HG02642 (cell line): Measurements from ENCODE around the gene LILRA5.
"Not testable (repeated sequence)": the region's sequence is repeated elsewhere in the genome, so short reads cannot be mapped to it uniquely, and the experiment has no call there.

Experiments
- ATAC-seq: cut with Tn5 transposase; IDR thresholded peaks from one replicate; pipeline ENCODE4 v1.9.1; 2021; ENCODE audit warnings: mild to moderate bottlenecking; ENCODE audit not compliant: unreplicated experiment, poor library complexity

The LILRA5 gene

DNA sequence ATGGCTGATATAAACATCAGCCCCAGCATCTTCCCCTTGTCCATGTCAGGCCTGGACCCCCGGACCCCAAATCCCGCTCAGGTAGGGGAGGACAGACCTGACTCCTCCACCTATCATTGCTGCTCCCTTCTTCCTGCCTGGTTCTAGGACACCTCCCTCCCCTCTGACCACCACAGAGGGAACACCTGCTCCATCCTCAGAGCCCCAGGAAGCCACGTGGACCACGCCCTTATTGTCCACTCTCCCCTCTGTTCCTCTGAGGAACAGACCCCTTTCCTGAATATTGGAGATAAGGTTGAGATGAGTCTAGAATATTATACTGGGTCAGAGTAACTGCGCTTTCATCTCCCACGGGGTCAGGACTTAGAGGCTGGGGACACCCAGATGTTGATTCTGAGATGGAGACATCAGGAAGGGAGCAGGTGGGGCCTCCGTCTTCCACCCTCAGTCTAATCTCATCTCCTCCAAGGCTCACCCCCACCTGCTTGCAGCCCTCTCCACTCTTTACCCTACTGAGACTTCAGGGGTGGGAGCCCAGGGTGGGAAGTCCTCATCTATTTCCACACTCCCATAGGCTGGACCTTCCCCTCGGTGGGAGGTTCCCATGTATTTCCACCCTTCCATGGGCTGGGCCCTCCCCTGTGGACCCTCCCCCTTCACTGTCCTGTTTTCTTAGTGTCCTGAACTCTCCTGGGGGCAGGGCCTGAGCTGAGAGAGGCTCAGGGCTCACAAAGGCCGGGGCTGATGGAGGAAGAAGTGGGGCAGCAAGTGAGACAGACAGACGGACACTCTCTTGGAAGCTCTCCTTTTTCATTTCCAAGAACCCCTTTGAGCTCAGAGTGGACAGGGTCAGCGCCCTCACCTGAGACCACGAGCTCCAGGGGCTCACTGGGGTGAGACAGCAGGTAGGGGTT is 23.3 kb upstream of the LILRA5 start:
- no peak for ATAC-seq

- ATAC-seq, result no peak
These were observed 22.2 kb upstream of the LILRA5 start for GRCh38 chr19:54335164-54335563.

DNA sequence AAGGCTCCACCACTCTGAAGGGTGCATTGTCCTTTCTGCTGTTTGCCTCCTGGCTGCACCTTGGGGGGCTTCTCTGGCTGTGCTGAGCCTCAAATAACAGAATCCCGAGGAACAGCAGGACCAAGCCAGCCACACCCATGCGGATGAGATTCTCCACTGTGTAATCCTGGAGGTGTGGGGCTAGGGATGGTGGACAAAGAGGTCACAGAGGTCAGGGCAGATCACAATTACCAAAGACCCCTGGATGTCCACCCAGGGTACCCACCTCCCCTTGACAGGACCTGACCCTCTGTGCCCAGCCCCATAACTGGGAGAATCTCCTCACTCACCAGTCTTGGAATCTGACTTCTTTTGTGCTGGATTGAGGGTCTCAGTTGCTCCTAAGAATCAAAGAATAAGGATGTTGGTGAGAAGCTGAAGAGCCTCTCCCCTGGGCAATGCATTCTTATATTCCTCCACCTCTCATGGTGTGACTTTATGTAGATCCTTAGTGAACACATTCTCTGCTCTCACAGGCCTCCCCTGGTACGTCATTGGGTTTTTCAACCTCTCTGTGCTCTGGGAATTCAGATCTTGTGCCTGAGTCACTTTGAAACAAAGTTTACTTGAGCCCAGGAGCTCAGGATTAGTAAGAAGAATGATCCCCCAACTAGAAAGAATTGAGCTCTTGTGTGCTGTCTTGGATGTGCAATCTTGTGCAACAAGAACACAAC is 20.8 kb upstream of the LILRA5 start:
- ATAC-seq, result no peak

DNA sequence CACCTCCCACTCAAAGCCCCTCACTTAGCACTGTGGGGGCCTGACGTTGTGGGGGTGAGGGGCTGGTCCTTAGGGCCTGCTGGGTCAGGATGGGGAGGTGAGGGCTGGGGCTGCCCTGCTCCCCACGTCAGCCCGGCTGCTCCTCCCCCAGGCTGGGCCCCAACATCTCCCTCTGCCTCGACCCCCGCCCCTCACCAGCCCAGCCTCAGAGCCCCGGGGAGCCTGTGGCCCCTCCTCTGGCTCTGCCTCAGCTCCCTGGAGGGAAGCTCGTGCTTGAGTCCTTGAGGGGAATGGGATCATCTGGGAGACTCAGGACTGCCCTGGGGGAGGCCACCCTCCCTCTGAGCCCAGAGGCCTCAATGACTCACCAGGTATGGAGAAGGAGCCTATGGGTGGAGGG is 19.2 kb upstream of the LILRA5 start:
- ATAC-seq, result no peak

DNA sequence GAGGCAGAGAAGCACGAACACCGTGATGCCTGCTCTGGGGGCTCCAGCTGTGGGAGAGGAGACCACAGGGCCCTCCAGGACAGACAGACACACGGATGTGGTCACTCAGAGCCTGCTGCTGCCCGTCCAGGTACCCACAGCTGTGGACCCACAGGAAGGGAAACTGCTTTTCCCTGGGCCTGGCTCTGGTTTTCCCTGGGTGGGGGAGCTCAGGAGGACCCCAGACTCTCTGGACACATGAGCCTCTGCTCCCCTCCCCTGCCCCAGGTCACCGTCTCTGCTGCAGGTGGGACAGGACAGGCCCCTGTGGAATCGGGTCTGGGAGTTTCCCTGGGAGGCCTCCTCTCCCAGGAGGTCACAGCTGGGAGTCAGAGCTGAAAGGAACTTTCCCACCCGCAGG is 18.7 kb upstream of the LILRA5 start:
- no peak for ATAC-seq

GRCh38 chr19:54329476-54330165 is 16.7 kb upstream of the LILRA5 start:
- ATAC-seq, result no peak

DNA sequence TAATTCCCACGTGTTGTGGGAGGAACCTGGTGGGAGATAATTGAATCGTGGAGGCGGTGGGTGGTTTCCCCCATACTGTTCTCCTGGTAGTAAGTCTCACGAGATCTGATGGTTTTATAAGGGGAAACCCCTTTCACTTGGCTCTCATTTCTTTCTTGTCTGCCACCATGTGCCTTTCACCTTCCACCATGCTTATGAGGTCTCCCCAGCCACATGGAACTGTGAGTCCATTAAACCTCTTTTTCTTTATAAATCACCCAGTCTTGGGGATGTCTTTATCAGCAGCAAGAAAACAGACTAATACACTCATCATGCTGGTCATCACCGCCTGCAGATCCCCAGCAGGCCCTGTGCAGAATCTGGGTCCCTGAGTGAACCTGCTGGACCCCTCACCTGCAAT is 15.8 kb upstream of the LILRA5 start:
- ATAC-seq, result not testable (repeated sequence)

GRCh38 chr19:54325631-54326030 is 12.7 kb upstream of the LILRA5 start:
- no peak for ATAC-seq

DNA sequence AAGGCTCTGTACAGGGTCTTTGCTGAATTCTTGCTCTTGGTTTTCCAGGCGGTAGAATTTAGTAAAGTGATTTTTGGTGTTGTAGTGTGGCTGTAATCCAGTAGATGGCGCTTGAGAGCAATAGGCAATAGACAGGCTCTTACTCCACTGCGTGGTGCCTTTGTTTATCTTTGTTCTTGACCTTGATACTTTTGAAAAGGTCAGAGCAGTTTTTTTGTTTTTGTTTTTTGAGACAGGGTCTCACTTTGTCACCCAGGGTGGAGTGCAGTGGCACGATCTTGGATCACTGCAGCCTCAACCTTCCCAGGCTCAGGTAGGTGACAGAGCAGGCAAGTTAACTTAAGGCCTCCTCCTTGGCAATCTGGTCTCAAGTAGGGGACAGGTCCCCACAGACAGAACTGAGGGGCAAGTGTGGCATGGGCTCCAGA is 12.2 kb upstream of the LILRA5 start:
- no peak for ATAC-seq

DNA sequence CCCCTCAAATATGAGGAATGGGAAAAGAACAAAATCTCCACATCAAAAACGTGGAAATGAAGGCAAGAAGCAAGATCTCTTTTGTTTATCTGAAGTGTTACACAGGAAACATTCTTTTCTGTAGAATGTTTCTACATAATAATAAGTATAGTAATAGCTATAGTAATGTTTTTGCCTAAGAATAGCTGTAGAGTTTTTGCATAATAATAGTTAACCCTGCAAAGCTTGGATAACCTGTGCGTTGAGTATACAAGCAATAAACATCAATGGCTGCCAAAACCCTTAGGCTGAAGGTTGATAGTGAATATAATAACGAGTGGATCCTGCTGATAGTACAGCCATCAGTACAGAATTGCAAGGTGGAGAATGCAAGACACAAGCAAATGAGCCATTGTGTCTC is 11.1 kb upstream of the LILRA5 start:
- no peak for ATAC-seq

DNA sequence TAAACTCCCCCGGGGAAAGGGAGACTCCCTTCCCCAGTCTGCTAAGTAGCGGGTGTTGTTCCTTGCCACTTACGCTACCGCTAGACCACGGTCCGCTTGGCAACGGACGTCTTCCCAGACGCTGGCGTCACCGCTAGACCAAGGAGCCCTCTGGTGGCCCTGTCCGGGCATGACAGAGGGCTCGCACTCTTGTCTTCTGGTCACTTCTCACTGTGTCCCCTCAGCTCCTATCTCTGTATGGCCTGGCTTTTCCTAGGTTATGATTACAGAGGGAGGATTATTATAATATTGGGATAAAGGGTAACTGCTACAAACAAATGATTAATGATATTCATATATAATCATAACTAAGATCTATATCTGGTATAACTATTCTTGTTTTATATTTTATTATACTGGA is 10.0 kb upstream of the LILRA5 start:
- ATAC-seq, result not testable (repeated sequence)

- ATAC-seq, result not testable (repeated sequence)
These were observed 9.3 kb upstream of the LILRA5 start for GRCh38 chr19:54322295-54322694.

GRCh38 chr19:54319892-54320670 is 7.1 kb upstream of the LILRA5 start:
- no peak for ATAC-seq

- ATAC-seq, result no peak
These were observed 6.1 kb upstream of the LILRA5 start for GRCh38 chr19:54319049-54319448.

- no peak for ATAC-seq
These were observed 4.9 kb upstream of the LILRA5 start for GRCh38 chr19:54317965-54318240.

GRCh38 chr19:54317108-54317964 is 4.4 kb upstream of the LILRA5 start:
- ATAC-seq, result no peak

DNA sequence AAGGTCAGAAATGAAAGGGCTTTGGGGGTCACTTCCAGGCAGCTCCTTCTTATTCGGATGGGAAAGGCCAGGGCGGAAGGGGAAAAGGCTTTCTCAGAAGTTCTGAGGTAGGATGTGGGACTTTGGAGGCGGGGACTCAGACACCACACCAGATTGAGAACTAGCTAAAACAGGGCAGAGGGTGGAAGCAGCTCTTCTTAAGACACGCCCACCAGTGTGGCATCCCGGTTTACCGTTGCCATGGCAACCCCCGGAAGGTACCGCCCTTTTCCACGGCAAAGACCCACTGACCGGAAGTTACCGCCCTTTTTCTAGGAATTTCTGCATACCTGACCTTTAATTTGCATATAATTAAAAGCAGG is 3.8 kb upstream of the LILRA5 start:
- ATAC-seq, result no peak

DNA sequence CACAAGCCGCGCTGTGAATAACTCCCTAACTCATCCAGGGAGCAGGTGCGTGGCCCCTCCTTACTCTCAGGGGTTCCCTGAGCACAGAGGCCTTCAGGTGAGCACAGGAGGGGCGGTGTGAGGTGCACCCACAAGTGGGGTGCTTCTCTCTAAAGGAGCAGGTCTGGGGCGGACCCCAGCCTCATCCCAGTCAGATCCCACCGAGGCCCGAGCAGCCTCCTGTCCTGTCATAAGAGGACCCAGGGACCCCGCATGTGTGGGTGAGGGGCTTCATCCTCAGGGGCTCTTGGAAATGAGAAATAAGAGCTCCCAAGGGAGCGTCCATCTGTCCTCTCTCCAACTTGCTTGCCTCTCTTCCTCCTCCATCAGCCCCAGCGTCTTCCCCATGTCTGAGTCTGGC is 3.0 kb upstream of the LILRA5 start:
- no peak for ATAC-seq

- no peak for ATAC-seq
These were observed 955 bp downstream of the LILRA5 start for GRCh38 chr19:54312011-54312410.

DNA sequence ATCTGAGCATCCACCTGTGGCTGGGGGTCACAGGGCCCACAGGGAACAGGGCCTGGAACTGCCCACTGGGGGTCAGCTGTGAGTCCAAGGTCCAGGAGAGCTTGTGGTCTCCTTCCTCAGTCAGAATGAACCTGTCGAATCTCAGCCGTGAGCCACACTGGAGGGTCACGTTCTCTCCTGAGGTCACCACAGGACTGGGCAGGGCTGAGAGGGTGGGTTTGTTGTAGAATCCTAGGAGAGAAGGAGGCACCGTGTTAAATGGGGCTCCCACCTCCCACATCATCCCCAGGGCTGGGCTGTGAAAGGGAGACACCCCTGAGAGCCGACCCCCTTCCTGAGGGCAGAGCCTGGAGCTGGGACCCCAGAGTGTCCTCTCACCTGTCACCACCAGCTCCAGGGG is 1.5 kb downstream of the LILRA5 start:
- ATAC-seq, result no peak
